Endothelial cell of umbilical vein (primary cell): ENCODE measurements around the gene CFAP99. TPM values are rescaled to one million over a fixed set of nuclear protein-coding genes. Genes with fewer than 3 reads are reported as not detected.

Experiments used
- BruUV-seq: library from RNA; stranded (reverse); fragments of 400-500 nt; replicated peaks from 2 replicates; lab custom pipeline; 2021; lab: Mats Ljungman, UMichigan
- CTCF ChIA-PET: fragments of 300-600, 350-600 bp; sonication (Branson Sonifier 250); formaldehyde crosslinking; loops from one replicate; lab custom pipeline; 2021; ENCODE audit warnings: antibody characterized with exemption, inconsistent platforms; lab: Charles Lee
- POLR2A ChIA-PET: fragments of 300-600, 350-600 bp; sonication (Branson Sonifier 250); formaldehyde crosslinking; loops from one replicate; lab custom pipeline; 2021; ENCODE audit warnings: antibody characterized with exemption, inconsistent platforms; lab: Charles Lee
- DNase-seq: peaks from one replicate; pipeline ENCODE4 v3.0.0-alpha.2; 2011; ENCODE audit warnings: low read depth, low spot score
- FAIRE-seq: peaks from 2 replicates; lab custom pipeline; 2011; peaks lifted over from hg19 to GRCh38; lab: Jason Lieb, UNC
- H2AFZ ChIP-seq: 2 replicates; pipeline ENCODE4 v1.6.0; 2012; ENCODE audit warnings: low read depth, low read length, control low read depth, inconsistent platforms
- H3K27ac ChIP-seq: 2 replicates; pipeline ENCODE4 v1.5.1; 2011; ENCODE audit warnings: low read depth, mild to moderate bottlenecking, control low read depth, low read length, moderate library complexity; ENCODE audit not compliant: insufficient read depth
- H3K27me3 ChIP-seq, 2 experiments: 2 replicates each; pipeline versions ENCODE4 v1.6.0 to v1.6.1; 2011; ENCODE audit warnings: low read length in 2 of 2, mixed read lengths in 1 of 2; ENCODE audit not compliant: control insufficient read depth in 2 of 2, insufficient read depth in 2 of 2
- H3K36me3 ChIP-seq, 2 experiments: 2 replicates in 1 of 2; 3 replicates in 1 of 2; pipeline ENCODE4 v1.5.1; 2011; ENCODE audit warnings: low read length in 2 of 2, mild to moderate bottlenecking in 1 of 2, moderate library complexity in 1 of 2; ENCODE audit not compliant: control insufficient read depth in 2 of 2, insufficient read depth in 2 of 2; ENCODE audit errors: extremely low read depth in 1 of 2
- H3K4me1 ChIP-seq: 3 replicates; pipeline ENCODE4 v1.5.1; 2011; ENCODE audit warnings: mild to moderate bottlenecking, low read length; ENCODE audit not compliant: control insufficient read depth, insufficient read depth; ENCODE audit errors: extremely low read depth
- H3K4me2 ChIP-seq: 2 replicates; pipeline ENCODE4 v1.6.1; 2011; ENCODE audit warnings: low read length, control low read depth, mixed read lengths; ENCODE audit not compliant: insufficient read depth
- H3K4me3 ChIP-seq, 3 experiments: fragments of 200-600 bp in 1 of 3; sonication (generic), shearing (Covaris generic) in 1 of 3; replicated peaks in 1 of 3; 2 replicates each; pipeline ENCODE4 v1.5.1; 2011 to 2016; ENCODE audit warnings: control low read depth in 3 of 3, low read length in 3 of 3, mild to moderate bottlenecking in 2 of 3, inconsistent platforms in 1 of 3, low read depth in 1 of 3, moderate library complexity in 1 of 3; ENCODE audit not compliant: insufficient read depth in 1 of 3
- H3K79me2 ChIP-seq: 2 replicates; pipeline ENCODE4 v1.6.0; 2012; ENCODE audit warnings: low read length, inconsistent platforms; ENCODE audit not compliant: control insufficient read depth, insufficient read depth
- H3K9ac ChIP-seq: replicated peaks from 2 replicates; pipeline ENCODE3; 2011; ENCODE audit warnings: low read length, control low read depth; ENCODE audit not compliant: insufficient read depth; ENCODE audit errors: extremely low read depth
- H3K9me1 ChIP-seq: replicated peaks from 3 replicates; pipeline ENCODE4 v1.6.0; 2011; ENCODE audit warnings: mild to moderate bottlenecking, low read length; ENCODE audit not compliant: control insufficient read depth, insufficient read depth; ENCODE audit errors: extremely low read depth
- H3K9me3 ChIP-seq: replicated peaks from 2 replicates; pipeline ENCODE4 v1.5.1; 2012; ENCODE audit warnings: low read length, inconsistent platforms; ENCODE audit not compliant: control insufficient read depth, insufficient read depth
- H4K20me1 ChIP-seq: replicated peaks from 2 replicates; pipeline ENCODE3; 2011; ENCODE audit warnings: mild to moderate bottlenecking, low read length; ENCODE audit not compliant: control insufficient read depth, insufficient read depth; ENCODE audit errors: extremely low read depth
- CTCF ChIP-seq, 2 donors: IDR thresholded peaks; 1 replicate in 1 of 2; 2 replicates in 1 of 2; pipeline ENCODE4 v1.5.1; 2011; ENCODE audit warnings: low read length in 2 of 2, mild to moderate bottlenecking in 2 of 2, moderate library complexity in 2 of 2, control low read depth in 1 of 2, inconsistent platforms in 1 of 2, low read depth in 1 of 2; ENCODE audit not compliant: insufficient read depth in 1 of 2; ENCODE audit errors: extremely low read depth in 1 of 2
- EZH2 ChIP-seq: IDR thresholded peaks from 2 replicates; pipeline ENCODE4 v1.6.1; 2012; ENCODE audit warnings: borderline replicate concordance, low read depth, mild to moderate bottlenecking, moderate library complexity, low read length, inconsistent platforms; ENCODE audit not compliant: severe bottlenecking
- FOS ChIP-seq: IDR thresholded peaks from 2 replicates; pipeline ENCODE4 v1.6.1; 2011; ENCODE audit warnings: mild to moderate bottlenecking, low read length, moderate library complexity, borderline replicate concordance; ENCODE audit not compliant: insufficient read depth
- GATA2 ChIP-seq: IDR thresholded peaks from 2 replicates; pipeline ENCODE4 v1.7.0; 2011; ENCODE audit warnings: low read depth, mild to moderate bottlenecking, moderate library complexity, mixed read lengths, low read length; ENCODE audit not compliant: insufficient read length, insufficient read depth
- JUN ChIP-seq: IDR thresholded peaks from 2 replicates; pipeline ENCODE4 v1.6.1; 2011; ENCODE audit warnings: borderline replicate concordance, low read depth; ENCODE audit not compliant: insufficient read length, insufficient read depth
- MAX ChIP-seq: IDR thresholded peaks from 2 replicates; pipeline ENCODE4 v1.6.1; 2011; ENCODE audit not compliant: insufficient read depth, insufficient read length
- MYC ChIP-seq: IDR thresholded peaks from one replicate; pipeline ENCODE4 v1.6.1; 2011; ENCODE audit warnings: mild to moderate bottlenecking, low read depth, low read length
- POLR2A ChIP-seq: IDR thresholded peaks from 2 replicates; pipeline ENCODE4 v1.6.1; 2012; ENCODE audit warnings: low read depth, mild to moderate bottlenecking, control low read depth, low read length
- POLR2AphosphoS5 ChIP-seq: IDR thresholded peaks from 2 replicates; pipeline ENCODE4 v1.6.1; 2012; ENCODE audit warnings: low read depth, mild to moderate bottlenecking, control low read depth, low read length, moderate library complexity; ENCODE audit not compliant: insufficient read depth
- dilution Hi-C: fragments of 300-500 bp; cut with MboI; formaldehyde crosslinking; loops from one replicate; pipeline ENCODE4 v1.15.0; 2019; ENCODE audit warnings: low sequenced_read_pairs; ENCODE audit not compliant: extremely low pct_ligation_motif_present
- intact Hi-C: fragments of 100-400 bp; cut with micrococcal nuclease; formaldehyde crosslinking; loops from one replicate; pipeline ENCODE4 v1.10.0; 2022
- polyA plus RNA-seq, 4 experiments: library from polyadenylated mRNA; depleted of rRNA in 3 of 4; stranded (reverse) in 3 of 4; unstranded in 1 of 4; fragments of >200 nt; gene quantifications; 2 replicates each; pipeline versions ENCODE4 v1.2.1 to v1.2.3, GENCODE V29; 2011 to 2012; ENCODE audit warnings: missing spikeins in 1 of 4
- total RNA-seq: library from RNA; stranded (reverse); gene quantifications from 2 replicates; pipeline ENCODE4 v1.2.3, GENCODE V29; 2021

CFAP99 gene
- total and polyA plus RNA-seq, 2 donors (not counting 3 experiments of a cell fraction or from before 2014, with no cell fraction given), result 0.03 TPM; not detected in 1

GRCh38 chr4:2457481-2458295 lies 38.9 kb downstream of the CFAP99 start:
- H3K4me3 ChIP-seq, result no peak overlapping the region
- no peaks in the 10 kb centered on the region for H3K79me2 ChIP-seq
- POLR2A ChIA-PET, result no interaction called here
- no peak overlapping the region for H2AFZ ChIP-seq
- H3K9ac ChIP-seq, result no peak overlapping the region
- H3K9me3 ChIP-seq, result no peaks in the 10 kb centered on the region
- no peak for TF ChIP-seq MAX
- no peak for TF ChIP-seq POLR2A
- TF ChIP-seq EZH2, result no peak
- no peak for TF ChIP-seq MYC
- no peak for TF ChIP-seq GATA2
- no peak for TF ChIP-seq POLR2AphosphoS5
- no peak for TF ChIP-seq JUN
- TF ChIP-seq FOS, result no peak
- no peak for TF ChIP-seq CTCF (IDR thresholded peaks at IDR 0.05; ENCODE audit: extremely low read depth in 1 of 2, insufficient read depth in 1 of 2, low read depth in 1 of 2, low read length in 2 of 2)
- peaks cover 3% of the 10 kb centered on the region for H3K4me1 ChIP-seq
- CTCF ChIA-PET, result interaction anchor here (0.8 to 1.3 kb wide), 2 partner anchors 16 to 238 kb away, joined by 3 to 6 read pairs; no protein-coding TSS in a partner anchor
- no peak for DNase-seq
- H3K9me1 ChIP-seq, result no peaks in the 10 kb centered on the region
- H4K20me1 ChIP-seq, result no peaks in the 10 kb centered on the region
- no peaks in the 10 kb centered on the region for H3K36me3 ChIP-seq
- intact Hi-C loops, result no loop called here
- dilution Hi-C loops, result no loop called here
- no peak overlapping the region for H3K4me2 ChIP-seq
- H3K27ac ChIP-seq, result no peak overlapping the region
- no peaks in the 10 kb centered on the region for H3K27me3 ChIP-seq
- BruUV-seq, result no TSS peak
- no peak for FAIRE-seq
